HEK293T (cell line): Measurements from ENCODE around the gene KRTAP5-1.
A peak's percentile ranks its signal among the peaks of the same experiment; 100 is the strongest.

Source experiments
- CTCF ChIA-PET: fragments of 350-600 bp; formaldehyde crosslinking; extraction: SDS; loops from one replicate; lab custom pipeline; 2021; ENCODE audit warnings: antibody characterized with exemption, inconsistent platforms; lab: Yijun Ruan, JAX
- POLR2A ChIA-PET: fragments of 350-600 bp; formaldehyde crosslinking; extraction: SDS; loops from one replicate; lab custom pipeline; 2020; ENCODE audit warnings: antibody characterized with exemption, inconsistent platforms; lab: Yijun Ruan, JAX
- DNase-seq: peaks from one replicate; pipeline ENCODE4 v3.0.0; 2012; ENCODE audit warnings: mixed read lengths; ENCODE audit errors: extremely low spot score
- ARNT ChIP-seq: fragments of 450-650 bp; IDR thresholded peaks from 2 replicates; pipeline ENCODE4 v1.6.1; 2017; ENCODE audit warnings: mild to moderate bottlenecking
- BHLHE40 ChIP-seq: fragments of 450-650 bp; IDR thresholded peaks from 2 replicates; pipeline ENCODE4 v1.6.1; 2016; ENCODE audit warnings: mild to moderate bottlenecking, moderate library complexity, borderline replicate concordance
- CTBP1 ChIP-seq: fragments of 450-650 bp; IDR thresholded peaks from 2 replicates; pipeline ENCODE4 v1.6.1; 2016; ENCODE audit warnings: borderline replicate concordance
- ELF4 ChIP-seq: fragments of 450-650 bp; IDR thresholded peaks from 2 replicates; pipeline ENCODE4 v1.6.1; 2017; ENCODE audit warnings: antibody characterized with exemption
- FOXA1 ChIP-seq: fragments of 450-650 bp; IDR thresholded peaks from 2 replicates; pipeline ENCODE4 v1.6.1; 2016; ENCODE audit warnings: mild to moderate bottlenecking
- FOXK2 ChIP-seq: fragments of 450-650 bp; IDR thresholded peaks from 2 replicates; pipeline ENCODE4 v1.6.1; 2016; ENCODE audit warnings: mild to moderate bottlenecking
- FOXM1 ChIP-seq: fragments of 450-650 bp; IDR thresholded peaks from 2 replicates; pipeline ENCODE4 v1.6.1; 2017; ENCODE audit warnings: mild to moderate bottlenecking, borderline replicate concordance
- HDGF ChIP-seq: fragments of 450-650 bp; IDR thresholded peaks from 2 replicates; pipeline ENCODE4 v1.6.1; 2017; ENCODE audit warnings: antibody characterized with exemption, borderline replicate concordance
- L3MBTL2 ChIP-seq: fragments of 450-650 bp; conservative IDR thresholded peaks from 2 replicates; pipeline ENCODE4 v1.6.1; 2016; ENCODE audit warnings: mild to moderate bottlenecking
- LEF1 ChIP-seq: fragments of 450-650 bp; IDR thresholded peaks from 2 replicates; pipeline ENCODE4 v1.6.1; 2017; ENCODE audit warnings: mild to moderate bottlenecking, borderline replicate concordance
- NFRKB ChIP-seq: fragments of 450-650 bp; IDR thresholded peaks from 2 replicates; pipeline ENCODE4 v1.6.1; 2016; ENCODE audit warnings: mild to moderate bottlenecking, moderate library complexity
- SP1 ChIP-seq: fragments of 450-650 bp; IDR thresholded peaks from 2 replicates; pipeline ENCODE4 v1.6.1; 2017
- SUZ12 ChIP-seq: fragments of 450-650 bp; IDR thresholded peaks from 2 replicates; pipeline ENCODE4 v1.6.1; 2016; ENCODE audit warnings: mild to moderate bottlenecking
- TARDBP ChIP-seq: fragments of 450-650 bp; IDR thresholded peaks from 2 replicates; pipeline ENCODE4 v1.6.1; 2016
- ZNF384 ChIP-seq: fragments of 450-650 bp; IDR thresholded peaks from 2 replicates; pipeline ENCODE4 v1.6.1; 2016
- TF ChIP-seq, protein P1 (sequence below): fragments of 450-650 bp; IDR thresholded peaks from 2 replicates; pipeline ENCODE4 v1.6.1; 2016

The KRTAP5-1 gene

GRCh38 chr11:1628506-1629325, 43.6 kb upstream of the KRTAP5-1 start:
- DNase-seq = peak; percentile 89
- ChIA-PET POLR2A (no interaction called here), CTCF (interaction anchor here (0.6 to 1.0 kb wide), 4 partner anchors 9 to 1449 kb away, joined by 3 read pairs; no protein-coding TSS in a partner anchor)
- TF ChIP-seq ARNT (no peak), FOXM1 (no peak), SP1 (no peak), FOXK2 (no peak), ELF4 (no peak), FOXA1 (no peak), SUZ12 (no peak), BHLHE40 (no peak), HDGF (no peak), CTBP1 (no peak)
- TF ChIP-seq, protein P1, sequence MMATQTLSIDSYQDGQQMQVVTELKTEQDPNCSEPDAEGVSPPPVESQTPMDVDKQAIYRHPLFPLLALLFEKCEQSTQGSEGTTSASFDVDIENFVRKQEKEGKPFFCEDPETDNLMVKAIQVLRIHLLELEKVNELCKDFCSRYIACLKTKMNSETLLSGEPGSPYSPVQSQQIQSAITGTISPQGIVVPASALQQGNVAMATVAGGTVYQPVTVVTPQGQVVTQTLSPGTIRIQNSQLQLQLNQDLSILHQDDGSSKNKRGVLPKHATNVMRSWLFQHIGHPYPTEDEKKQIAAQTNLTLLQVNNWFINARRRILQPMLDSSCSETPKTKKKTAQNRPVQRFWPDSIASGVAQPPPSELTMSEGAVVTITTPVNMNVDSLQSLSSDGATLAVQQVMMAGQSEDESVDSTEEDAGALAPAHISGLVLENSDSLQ = no peak

GRCh38 chr11:1625541-1625940, 40.5 kb upstream of the KRTAP5-1 start:
- POLR2A ChIA-PET = no interaction called here
- CTCF ChIA-PET = interaction anchor here (1.0 kb wide), 1 partner anchor 27 kb away, joined by 3 read pairs; no protein-coding TSS in a partner anchor
- no peak for DNase-seq
- TF ChIP-seq SP1 = no peak
- no peak for TF ChIP-seq FOXM1
- TF ChIP-seq BHLHE40 = no peak
- no peak for TF ChIP-seq SUZ12
- no peak for TF ChIP-seq ELF4
- TF ChIP-seq LEF1 = no peak
- TF ChIP-seq HDGF = no peak
- TF ChIP-seq L3MBTL2 = no peak
- no peak for TF ChIP-seq ZNF384
- no peak for TF ChIP-seq ARNT
- TF ChIP-seq, protein P1 = no peak

- no peak for DNase-seq
- POLR2A ChIA-PET = no interaction called here
- CTCF ChIA-PET = interaction anchor here (0.6 kb wide), 1 partner anchor 38 kb away, joined by 4 read pairs; no protein-coding TSS in a partner anchor
- TF ChIP-seq FOXA1 (no peak), ARNT (no peak), CTBP1 (no peak), LEF1 (no peak), FOXM1 (no peak), SP1 (no peak), L3MBTL2 (no peak), BHLHE40 (no peak)
Measured at GRCh38 chr11:1624621-1625020, 39.5 kb upstream of the KRTAP5-1 start.

DNA sequence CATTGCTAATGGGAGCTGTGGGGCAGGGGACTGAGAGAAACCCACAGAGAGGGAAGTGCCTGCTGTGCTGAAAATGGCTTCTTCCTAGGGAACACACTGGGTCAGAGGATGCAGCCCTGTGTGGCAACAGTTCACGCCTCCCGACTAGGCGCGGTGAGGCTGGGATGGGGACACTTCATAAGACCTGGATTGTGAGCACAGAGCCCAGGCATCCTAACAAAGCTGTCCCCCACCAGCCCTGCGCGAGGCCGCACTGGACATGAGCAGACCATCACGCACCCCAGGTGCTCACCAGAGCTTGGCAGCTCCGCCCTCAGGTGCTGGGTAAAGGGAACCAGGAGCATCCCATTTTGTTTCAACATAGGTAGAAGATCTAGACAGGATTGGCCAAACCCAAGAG, 38.6 kb upstream of the KRTAP5-1 start:
- no peak for TF ChIP-seq BHLHE40
- TF ChIP-seq NFRKB = no peak
- no peak for TF ChIP-seq SUZ12
- no peak for TF ChIP-seq LEF1
- TF ChIP-seq ELF4 = no peak
- no peak for TF ChIP-seq FOXA1
- TF ChIP-seq ZNF384 = no peak
- TF ChIP-seq HDGF = no peak
- no peak for TF ChIP-seq ARNT
- no peak for TF ChIP-seq TARDBP
- TF ChIP-seq CTBP1 = no peak
- TF ChIP-seq, protein P1 = no peak
- TF ChIP-seq SP1 = no peak
- no peak for TF ChIP-seq L3MBTL2
- no peak for TF ChIP-seq FOXK2
- DNase-seq = no peak
- ChIA-PET POLR2A (no interaction called here), CTCF (interaction anchor here (0.7 to 1.3 kb wide), 3 partner anchors 16 to 70 kb away, joined by 3 read pairs; no protein-coding TSS in a partner anchor)

DNA sequence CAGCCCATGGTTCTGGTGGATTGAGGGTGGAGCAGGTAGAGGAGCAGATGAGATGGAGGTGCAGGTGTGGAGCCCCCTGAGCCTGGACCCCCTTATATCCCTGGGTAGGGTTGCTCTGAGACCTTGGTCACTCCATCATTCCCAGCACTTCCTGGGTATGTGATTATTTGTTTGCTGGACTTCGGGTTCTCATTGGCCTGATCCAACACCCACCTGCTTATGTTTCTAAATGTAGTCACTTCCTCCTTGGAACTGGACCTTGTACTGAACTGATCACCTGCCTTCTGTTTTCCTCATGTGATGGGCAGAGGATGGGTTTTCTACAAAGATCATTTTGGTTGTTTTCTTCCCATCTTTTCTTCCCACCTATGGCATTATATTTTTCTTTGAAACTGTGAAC, 37.0 kb upstream of the KRTAP5-1 start, which contains the start of gene KRTAP5-4:
TSS of gene KRTAP5-4 (minus strand) at position 53 of the 400 bp plus-strand sequence. CDS start at position 8, 45 bp downstream.
- CTCF ChIA-PET = no interaction called here

More for the DNA sequence above, 37.0 kb upstream of the KRTAP5-1 start, which contains the start of gene KRTAP5-4:
- DNase-seq = no peak
- POLR2A ChIA-PET = no interaction called here
- TF ChIP-seq ELF4 (no peak), FOXM1 (no peak), NFRKB (no peak), TARDBP (no peak), HDGF (no peak), ARNT (no peak), CTBP1 (no peak), SUZ12 (no peak), LEF1 (no peak), FOXK2 (no peak), BHLHE40 (no peak), SP1 (no peak), ZNF384 (no peak), FOXA1 (no peak), L3MBTL2 (no peak)
- TF ChIP-seq, protein P1 = no peak
